Keratinocyte (primary cell): Measurements from ENCODE around the gene TMCC1. TPM values are rescaled to one million over a fixed set of nuclear protein-coding genes. Genes with fewer than 3 reads are reported as not detected.
A peak's percentile ranks its signal among the peaks of the same experiment; 100 is the strongest.

Experiments used
- DNase-seq: peaks from one replicate; pipeline ENCODE4 v3.0.0-alpha.2; 2011; ENCODE audit warnings: low read depth, missing footprints, low spot score
- FAIRE-seq: peaks from 2 replicates; lab custom pipeline; 2011; peaks lifted over from hg19 to GRCh38; lab: Jason Lieb, UNC
- H2AFZ ChIP-seq: 2 replicates; pipeline ENCODE4 v1.6.0; 2012; ENCODE audit warnings: low read length, control low read depth, inconsistent platforms; ENCODE audit not compliant: control insufficient read depth
- H3K27ac ChIP-seq: 2 replicates; pipeline ENCODE4 v1.5.1; 2011; ENCODE audit warnings: low read length; ENCODE audit not compliant: control insufficient read depth, insufficient read depth
- H3K27me3 ChIP-seq: 3 replicates; pipeline ENCODE4 v1.6.0; 2011; ENCODE audit warnings: low read length; ENCODE audit not compliant: control insufficient read depth, insufficient read depth; ENCODE audit errors: extremely low read depth
- H3K36me3 ChIP-seq, 2 experiments: 2 replicates in 1 of 2; 3 replicates in 1 of 2; pipeline ENCODE4 v1.5.1; 2011; ENCODE audit warnings: low read length in 2 of 2, mild to moderate bottlenecking in 1 of 2; ENCODE audit not compliant: control insufficient read depth in 2 of 2, insufficient read depth in 2 of 2; ENCODE audit errors: extremely low read depth in 1 of 2
- H3K4me1 ChIP-seq: 3 replicates; pipeline ENCODE4 v1.5.1; 2011; ENCODE audit warnings: low read length; ENCODE audit not compliant: control insufficient read depth, insufficient read depth; ENCODE audit errors: extremely low read depth
- H3K4me2 ChIP-seq: 3 replicates; pipeline ENCODE4 v1.6.0; 2011; ENCODE audit warnings: low read depth, low read length; ENCODE audit not compliant: control insufficient read depth, insufficient read depth; ENCODE audit errors: extremely low read depth
- H3K4me3 ChIP-seq, 3 experiments: fragments of 200-600 bp in 1 of 3; sonication (generic) in 1 of 3; 2 replicates in 2 of 3; 3 replicates in 1 of 3; pipeline ENCODE4 v1.5.1; 2011 to 2016; ENCODE audit warnings: low read length in 3 of 3, mild to moderate bottlenecking in 3 of 3, control low read depth in 2 of 3, inconsistent platforms in 1 of 3, low read depth in 1 of 3, mixed read lengths in 1 of 3, mixed run types in 1 of 3, moderate library complexity in 1 of 3; ENCODE audit not compliant: control insufficient read depth in 2 of 3, insufficient read depth in 2 of 3; ENCODE audit errors: extremely low read depth in 1 of 3
- H3K79me2 ChIP-seq: 2 replicates; pipeline ENCODE4 v1.6.0; 2012; ENCODE audit warnings: low read length; ENCODE audit not compliant: control insufficient read depth, insufficient read depth
- H3K9ac ChIP-seq: 3 replicates; pipeline ENCODE4 v1.6.0; 2011; ENCODE audit warnings: low read length; ENCODE audit not compliant: control insufficient read depth, insufficient read depth; ENCODE audit errors: extremely low read depth
- H3K9me1 ChIP-seq: 3 replicates; pipeline ENCODE4 v1.6.0; 2011; ENCODE audit warnings: low read length; ENCODE audit not compliant: control insufficient read depth, insufficient read depth; ENCODE audit errors: extremely low read depth
- H3K9me3 ChIP-seq: 2 replicates; pipeline ENCODE4 v1.5.1; 2012; ENCODE audit warnings: low read depth, low read length; ENCODE audit not compliant: control insufficient read depth
- H4K20me1 ChIP-seq: 3 replicates; pipeline ENCODE4 v1.6.0; 2011; ENCODE audit warnings: low read length; ENCODE audit not compliant: control insufficient read depth, insufficient read depth; ENCODE audit errors: extremely low read depth
- EZH2 ChIP-seq: IDR thresholded peaks from one replicate; pipeline ENCODE4 v1.6.1; 2012; ENCODE audit warnings: inconsistent platforms, mild to moderate bottlenecking, low read length, moderate library complexity
- dilution Hi-C: fragments of 300-500 bp; cut with MboI; formaldehyde crosslinking; loops from one replicate; pipeline ENCODE4 v1.7.0; 2020; ENCODE audit warnings: low sequenced_read_pairs; ENCODE audit not compliant: extremely low pct_ligation_motif_present
- polyA plus RNA-seq, 5 experiments: library from polyadenylated mRNA; depleted of rRNA in 3 of 5; stranded (reverse) in 3 of 5; stranded (forward) in 1 of 5; unstranded in 1 of 5; fragments of >200 nt; gene quantifications; 1 replicate in 1 of 5; 2 replicates in 3 of 5; 3 replicates in 1 of 5; pipeline versions ENCODE4 v1.2.1 to v1.2.3, GENCODE V29; 2011 to 2012; ENCODE audit warnings: missing spikeins in 2 of 5, low read depth in 1 of 5, low replicate concordance in 1 of 5
- TF ChIP-seq, protein P1 (sequence below), 3 experiments: IDR thresholded peaks in 1 of 3; conservative IDR thresholded peaks in 1 of 3; optimal IDR thresholded peaks in 1 of 3; 2 replicates in 2 of 3; 3 replicates in 1 of 3; pipeline versions ENCODE3 to v1.5.1; 2011; ENCODE audit warnings: low read length in 3 of 3, mild to moderate bottlenecking in 3 of 3, moderate library complexity in 2 of 3, control low read depth in 1 of 3, inconsistent platforms in 1 of 3; ENCODE audit not compliant: insufficient read depth in 2 of 3; ENCODE audit errors: extremely low read depth in 1 of 3

Gene TMCC1
- polyA plus RNA-seq, 1 donor (not counting 4 experiments of a cell fraction or from before 2014, with no cell fraction given) = 27.7 TPM

GRCh38 chr3:129768728-129769127, 124.8 kb downstream of the TMCC1 start:
- FAIRE-seq (no peak), DNase-seq (no peak)
- Histone ChIP-seq H3K79me2 (peaks cover 92% of the 10 kb centered on the region), H3K27ac (no peak overlapping the region), H3K4me3 (no peak overlapping the region), H3K9ac (no peak overlapping the region), H2AFZ (no peak overlapping the region), H3K27me3 (no peaks in the 10 kb centered on the region), H4K20me1 (peaks cover 4% of the 10 kb centered on the region), H3K4me1 (no peaks in the 10 kb centered on the region), H3K36me3 (peaks cover 0 to 2% of the 10 kb centered on the region in 2 experiments), H3K9me1 (no peaks in the 10 kb centered on the region), H3K9me3 (no peaks in the 10 kb centered on the region), H3K4me2 (no peak overlapping the region)
- dilution Hi-C loops = no loop called here
- no peak for TF ChIP-seq EZH2
- TF ChIP-seq, protein P1, sequence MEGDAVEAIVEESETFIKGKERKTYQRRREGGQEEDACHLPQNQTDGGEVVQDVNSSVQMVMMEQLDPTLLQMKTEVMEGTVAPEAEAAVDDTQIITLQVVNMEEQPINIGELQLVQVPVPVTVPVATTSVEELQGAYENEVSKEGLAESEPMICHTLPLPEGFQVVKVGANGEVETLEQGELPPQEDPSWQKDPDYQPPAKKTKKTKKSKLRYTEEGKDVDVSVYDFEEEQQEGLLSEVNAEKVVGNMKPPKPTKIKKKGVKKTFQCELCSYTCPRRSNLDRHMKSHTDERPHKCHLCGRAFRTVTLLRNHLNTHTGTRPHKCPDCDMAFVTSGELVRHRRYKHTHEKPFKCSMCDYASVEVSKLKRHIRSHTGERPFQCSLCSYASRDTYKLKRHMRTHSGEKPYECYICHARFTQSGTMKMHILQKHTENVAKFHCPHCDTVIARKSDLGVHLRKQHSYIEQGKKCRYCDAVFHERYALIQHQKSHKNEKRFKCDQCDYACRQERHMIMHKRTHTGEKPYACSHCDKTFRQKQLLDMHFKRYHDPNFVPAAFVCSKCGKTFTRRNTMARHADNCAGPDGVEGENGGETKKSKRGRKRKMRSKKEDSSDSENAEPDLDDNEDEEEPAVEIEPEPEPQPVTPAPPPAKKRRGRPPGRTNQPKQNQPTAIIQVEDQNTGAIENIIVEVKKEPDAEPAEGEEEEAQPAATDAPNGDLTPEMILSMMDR (optimal IDR thresholded peaks at IDR 0.05 in 1 of 3, IDR thresholded peaks at IDR 0.05 in 1 of 3, conservative IDR thresholded peaks at IDR 0.05 in 1 of 3; ENCODE audit: extremely low read depth in 1 of 3, insufficient read depth in 2 of 3, low read length in 3 of 3) = no peak

DNA sequence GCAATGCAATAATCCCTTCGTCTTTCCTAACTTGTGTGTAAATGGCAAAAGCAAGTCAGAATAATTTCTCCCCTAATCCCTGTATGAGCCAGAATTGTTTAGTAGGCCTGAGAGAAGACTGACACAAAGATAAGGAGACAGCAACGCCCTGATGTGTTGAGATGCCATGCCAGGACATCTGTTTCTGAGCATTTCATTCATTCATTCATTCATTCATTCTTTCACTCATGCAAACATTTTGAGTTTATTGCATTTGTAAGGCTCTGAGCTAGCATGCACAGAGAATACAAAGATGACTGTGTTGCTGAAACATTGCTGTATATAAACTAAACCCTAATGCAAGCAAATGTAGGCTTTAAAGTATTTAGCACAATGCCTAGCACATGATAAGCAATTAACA, 127.4 kb downstream of the TMCC1 start:
- peak; percentile 9 for FAIRE-seq
- Histone ChIP-seq H2AFZ (no peak overlapping the region), H3K27me3 (no peaks in the 10 kb centered on the region), H3K79me2 (peaks cover 85% of the 10 kb centered on the region), H3K9ac (no peak overlapping the region), H3K36me3 (peaks cover 0 to 2% of the 10 kb centered on the region in 2 experiments), H4K20me1 (peaks cover 4% of the 10 kb centered on the region), H3K9me1 (no peaks in the 10 kb centered on the region), H3K4me2 (no peak overlapping the region), H3K9me3 (no peaks in the 10 kb centered on the region), H3K4me3 (no peak overlapping the region), H3K27ac (no peak overlapping the region), H3K4me1 (no peaks in the 10 kb centered on the region)
- DNase-seq = no peak
- no peak for TF ChIP-seq EZH2
- TF ChIP-seq, protein P1 (optimal IDR thresholded peaks at IDR 0.05 in 1 of 3, IDR thresholded peaks at IDR 0.05 in 1 of 3, conservative IDR thresholded peaks at IDR 0.05 in 1 of 3; ENCODE audit: extremely low read depth in 1 of 3, insufficient read depth in 2 of 3, low read length in 3 of 3) = no peak
- dilution Hi-C loops = no loop called here
